Amniotic epithelial cell (primary cell): ENCODE data around the gene LRRC19.

Source experiments
- DNase-seq: peaks from one replicate; pipeline ENCODE4 v3.0.0-alpha.2; 2010; ENCODE audit warnings: low read depth

The LRRC19 gene

GRCh38 chr9:27005491-27005890 is at the start of gene LRRC19:
TSS of gene LRRC19 (minus strand) at chr9:27005672. CDS start at chr9:26999694, 5,978 bp downstream.
- DNase-seq = no peak

GRCh38 chr9:27054841-27055240 is 49.4 kb upstream of the LRRC19 start:
- no peak for DNase-seq

GRCh38 chr9:27054125-27054524 is 48.7 kb upstream of the LRRC19 start:
- DNase-seq = no peak

GRCh38 chr9:27053369-27054022 is 48.0 kb upstream of the LRRC19 start:
- peak; percentile 68 for DNase-seq

- DNase-seq = no peak
Measured at GRCh38 chr9:27047136-27047535, 41.7 kb upstream of the LRRC19 start.

GRCh38 chr9:27043176-27043575 is 37.7 kb upstream of the LRRC19 start:
- DNase-seq = no peak

GRCh38 chr9:27042476-27042875 is 37.0 kb upstream of the LRRC19 start:
- DNase-seq = no peak

- DNase-seq = no peak
Measured at GRCh38 chr9:27041746-27042145, 36.3 kb upstream of the LRRC19 start.

- DNase-seq = no peak
Measured at GRCh38 chr9:27037499-27037898, 32.0 kb upstream of the LRRC19 start.

- peak; percentile 42 for DNase-seq
Measured at GRCh38 chr9:27033815-27034403, 28.4 kb upstream of the LRRC19 start.

GRCh38 chr9:27029186-27029585 is 23.7 kb upstream of the LRRC19 start:
- no peak for DNase-seq

- DNase-seq = no peak
Measured at GRCh38 chr9:27022920-27023319, 17.4 kb upstream of the LRRC19 start.

- peak; percentile 14 for DNase-seq
Measured at GRCh38 chr9:27019589-27019988, 14.1 kb upstream of the LRRC19 start.

GRCh38 chr9:27003426-27004077 is 1.9 kb downstream of the LRRC19 start:
- no peak for DNase-seq

GRCh38 chr9:26995810-26996209 is 9.7 kb downstream of the LRRC19 start:
- no peak for DNase-seq

GRCh38 chr9:26983340-26983739 is 22.1 kb downstream of the LRRC19 start:
- DNase-seq = no peak

- DNase-seq = peak; percentile 31
Measured at GRCh38 chr9:26975728-26976707, 29.5 kb downstream of the LRRC19 start.

- no peak for DNase-seq
Measured at GRCh38 chr9:26974927-26975326, 30.5 kb downstream of the LRRC19 start.

- no peak for DNase-seq
Measured at GRCh38 chr9:26973989-26974388, 31.5 kb downstream of the LRRC19 start.

- no peak for DNase-seq
Measured at GRCh38 chr9:26971721-26972120, 33.8 kb downstream of the LRRC19 start.

- DNase-seq = no peak
Measured at GRCh38 chr9:26956860-26957233, 48.6 kb downstream of the LRRC19 start.
